Measurements from ENCODE around the gene CACNA1C. TPM values are rescaled to one million over a fixed set of nuclear protein-coding genes. Genes with fewer than 3 reads are reported as not detected.

CACNA1C gene
- total and polyA plus RNA-seq, 2 donors from 2014 or later = 1.6 to 17.4 TPM

GRCh38 chr12:2454601-2455177 is 401.9 kb downstream of the CACNA1C start:
- no peak for DNase-seq
- Histone ChIP-seq H3K36me3 (ENCODE audit: control insufficient read depth in 2 of 3, insufficient read depth in 3 of 3, low read length in 3 of 3) (no peaks in the 10 kb centered on the region), H3K27me3 (ENCODE audit: control insufficient read depth, insufficient read depth, low read length) (no peaks in the 10 kb centered on the region), H3K9ac (ENCODE audit: low read length in 3 of 3) (no peak overlapping the region), H3K4me3 (ENCODE audit: low read length in 3 of 3) (no peak overlapping the region), H3K27ac (ENCODE audit: low read depth in 2 of 2, low read length in 2 of 2) (no peak overlapping the region), H3K9me3 (ENCODE audit: control insufficient read depth in 2 of 3, insufficient read depth in 1 of 3, low read length in 3 of 3) (no peaks in the 10 kb centered on the region), H3K4me1 (ENCODE audit: control insufficient read depth in 2 of 3, insufficient read depth in 2 of 3, low read depth in 1 of 3, low read length in 3 of 3) (peaks cover 0 to 2% (median 0%) of the 10 kb centered on the region in 3 donors)
- no peak for FAIRE-seq
- TF ChIP-seq, protein P1, sequence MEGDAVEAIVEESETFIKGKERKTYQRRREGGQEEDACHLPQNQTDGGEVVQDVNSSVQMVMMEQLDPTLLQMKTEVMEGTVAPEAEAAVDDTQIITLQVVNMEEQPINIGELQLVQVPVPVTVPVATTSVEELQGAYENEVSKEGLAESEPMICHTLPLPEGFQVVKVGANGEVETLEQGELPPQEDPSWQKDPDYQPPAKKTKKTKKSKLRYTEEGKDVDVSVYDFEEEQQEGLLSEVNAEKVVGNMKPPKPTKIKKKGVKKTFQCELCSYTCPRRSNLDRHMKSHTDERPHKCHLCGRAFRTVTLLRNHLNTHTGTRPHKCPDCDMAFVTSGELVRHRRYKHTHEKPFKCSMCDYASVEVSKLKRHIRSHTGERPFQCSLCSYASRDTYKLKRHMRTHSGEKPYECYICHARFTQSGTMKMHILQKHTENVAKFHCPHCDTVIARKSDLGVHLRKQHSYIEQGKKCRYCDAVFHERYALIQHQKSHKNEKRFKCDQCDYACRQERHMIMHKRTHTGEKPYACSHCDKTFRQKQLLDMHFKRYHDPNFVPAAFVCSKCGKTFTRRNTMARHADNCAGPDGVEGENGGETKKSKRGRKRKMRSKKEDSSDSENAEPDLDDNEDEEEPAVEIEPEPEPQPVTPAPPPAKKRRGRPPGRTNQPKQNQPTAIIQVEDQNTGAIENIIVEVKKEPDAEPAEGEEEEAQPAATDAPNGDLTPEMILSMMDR (IDR thresholded peaks at IDR 0.05; ENCODE audit: borderline replicate concordance, extremely low read depth, insufficient read depth) = no peak
- intact Hi-C loops (cut with DNase I) = no loop called here

DNA sequence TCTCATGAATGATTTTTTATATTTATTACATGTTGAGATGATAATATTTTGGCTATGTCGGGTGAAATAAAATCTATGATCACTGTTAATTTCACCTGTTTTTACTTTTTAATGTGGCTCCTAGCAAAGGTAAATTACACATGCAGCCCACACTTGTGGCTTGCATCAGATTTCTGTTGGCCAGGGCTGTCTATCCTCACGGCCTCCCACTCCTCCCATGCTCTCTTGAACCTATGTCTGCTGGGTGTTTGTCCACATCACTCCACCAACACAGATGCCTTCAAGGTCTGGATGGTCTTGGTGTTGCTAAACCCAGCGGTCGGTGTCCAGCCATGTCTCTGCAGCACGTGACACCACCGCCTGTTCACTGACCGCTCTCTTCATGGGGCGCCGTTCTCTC is 402.6 kb downstream of the CACNA1C start:
- Histone ChIP-seq H3K9ac (ENCODE audit: low read length in 3 of 3) (no peak overlapping the region), H3K4me1 (ENCODE audit: control insufficient read depth in 2 of 3, insufficient read depth in 2 of 3, low read depth in 1 of 3, low read length in 3 of 3) (peaks cover 0 to 2% (median 0%) of the 10 kb centered on the region in 3 donors), H3K27ac (ENCODE audit: low read depth in 2 of 2, low read length in 2 of 2) (no peak overlapping the region), H3K4me3 (ENCODE audit: low read length in 3 of 3) (no peak overlapping the region), H3K36me3 (ENCODE audit: control insufficient read depth in 2 of 3, insufficient read depth in 3 of 3, low read length in 3 of 3) (no peaks in the 10 kb centered on the region), H3K27me3 (ENCODE audit: control insufficient read depth, insufficient read depth, low read length) (no peaks in the 10 kb centered on the region), H3K9me3 (ENCODE audit: control insufficient read depth in 2 of 3, insufficient read depth in 1 of 3, low read length in 3 of 3) (no peaks in the 10 kb centered on the region)
- DNase-seq = no peak
- TF ChIP-seq, protein P1 (IDR thresholded peaks at IDR 0.05; ENCODE audit: borderline replicate concordance, extremely low read depth, insufficient read depth) = no peak
- no peak for FAIRE-seq
- intact Hi-C loops (cut with DNase I) = no loop called here

DNA sequence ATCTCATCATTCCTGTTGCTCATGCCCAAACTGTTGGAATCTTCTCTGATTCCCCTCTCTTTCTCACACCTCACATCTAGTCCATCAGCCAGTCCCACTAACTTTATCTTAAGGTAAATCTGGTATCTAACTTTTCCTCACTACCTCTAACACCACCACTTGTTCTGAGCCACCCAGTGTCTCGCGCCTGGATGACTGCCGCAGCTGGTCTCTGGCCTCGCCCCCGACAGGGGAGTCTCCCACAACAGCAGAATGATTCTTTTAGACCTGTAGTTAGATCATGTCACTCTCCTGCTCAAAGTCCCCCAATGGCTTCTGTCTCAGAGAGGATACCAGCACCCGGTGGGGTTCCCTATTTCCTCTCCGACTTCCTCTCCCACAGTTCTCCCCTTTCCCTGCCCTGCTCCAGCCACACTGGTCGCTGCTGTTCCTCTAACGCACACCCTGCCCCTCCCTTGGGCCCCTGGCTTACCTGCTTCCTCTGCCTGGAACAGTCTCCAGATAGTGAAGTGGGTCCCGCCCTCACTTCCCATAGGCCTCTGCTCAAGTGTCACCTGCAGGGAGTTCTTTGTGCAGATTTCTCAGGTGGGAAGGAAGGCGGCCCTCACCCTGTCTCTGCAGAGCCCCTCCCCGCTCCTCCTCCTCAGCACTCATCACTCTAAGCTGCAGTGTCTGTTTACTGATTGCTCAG is 403.5 kb downstream of the CACNA1C start:
- Histone ChIP-seq H3K9me3 (ENCODE audit: control insufficient read depth in 2 of 3, insufficient read depth in 1 of 3, low read length in 3 of 3) (no peaks in the 10 kb centered on the region), H3K36me3 (ENCODE audit: control insufficient read depth in 2 of 3, insufficient read depth in 3 of 3, low read length in 3 of 3) (no peaks in the 10 kb centered on the region), H3K4me3 (ENCODE audit: low read length in 3 of 3) (no peak overlapping the region), H3K27me3 (ENCODE audit: control insufficient read depth, insufficient read depth, low read length) (no peaks in the 10 kb centered on the region), H3K4me1 (ENCODE audit: control insufficient read depth in 2 of 3, insufficient read depth in 2 of 3, low read depth in 1 of 3, low read length in 3 of 3) (peaks cover 0 to 2% (median 0%) of the 10 kb centered on the region in 3 donors), H3K27ac (ENCODE audit: low read depth in 2 of 2, low read length in 2 of 2) (no peak overlapping the region), H3K9ac (ENCODE audit: low read length in 3 of 3) (no peak overlapping the region)
- TF ChIP-seq, protein P1 (IDR thresholded peaks at IDR 0.05; ENCODE audit: borderline replicate concordance, extremely low read depth, insufficient read depth) = no peak
- FAIRE-seq (no peak), DNase-seq (no peak)
- intact Hi-C loops (cut with DNase I) = no loop called here
